Parathyroid adenoma (tissue), 2 donors: ENCODE results near the gene IL2RA.

Experiments
- H2AFZ ChIP-seq: fragments of 300-600 bp; sonication (generic); one replicate; pipeline ENCODE4 v1.7.0; 2017; ENCODE audit warnings: antibody characterized with exemption, mild to moderate bottlenecking
- H3K27ac ChIP-seq: fragments of 300-600 bp; sonication (generic); one replicate; pipeline ENCODE4 v1.7.0; 2017
- H3K27me3 ChIP-seq: fragments of 300-600 bp; sonication (generic); one replicate; pipeline ENCODE4 v1.7.0; 2017; ENCODE audit warnings: low read length; ENCODE audit not compliant: control insufficient read depth, insufficient read depth
- H3K36me3 ChIP-seq: fragments of 300-600 bp; sonication (generic); one replicate; pipeline ENCODE4 v1.7.0; 2017; ENCODE audit warnings: low read length; ENCODE audit not compliant: control insufficient read depth, insufficient read depth
- H3K4me1 ChIP-seq: fragments of 300-600 bp; sonication (generic); one replicate; pipeline ENCODE4 v1.7.0; 2017; ENCODE audit warnings: control low read depth
- H3K4me2 ChIP-seq: fragments of 300-600 bp; sonication (generic); one replicate; pipeline ENCODE4 v1.7.0; 2017; ENCODE audit warnings: low read length
- H3K4me3 ChIP-seq: fragments of 300-600 bp; sonication (generic); one replicate; pipeline ENCODE4 v1.7.0; 2017; ENCODE audit warnings: low read depth, low read length
- H3K79me2 ChIP-seq: fragments of 300-600 bp; sonication (generic); one replicate; pipeline ENCODE4 v1.7.0; 2017; ENCODE audit warnings: control low read depth
- H3K9ac ChIP-seq: fragments of 300-600 bp; sonication (generic); one replicate; pipeline ENCODE4 v1.7.0; 2017; ENCODE audit warnings: mild to moderate bottlenecking
- H3K9me3 ChIP-seq: fragments of 300-600 bp; sonication (generic); one replicate; pipeline ENCODE4 v1.7.0; 2017; ENCODE audit warnings: low read length; ENCODE audit not compliant: control insufficient read depth
- TF ChIP-seq, protein P1 (sequence below): fragments of 300-600 bp; sonication (generic); IDR thresholded peaks from one replicate; pipeline ENCODE4 v1.7.0; 2017; ENCODE audit warnings: antibody characterized with exemption, mild to moderate bottlenecking
- donor health status: primary hyperparathyroidism.

Gene IL2RA

DNA sequence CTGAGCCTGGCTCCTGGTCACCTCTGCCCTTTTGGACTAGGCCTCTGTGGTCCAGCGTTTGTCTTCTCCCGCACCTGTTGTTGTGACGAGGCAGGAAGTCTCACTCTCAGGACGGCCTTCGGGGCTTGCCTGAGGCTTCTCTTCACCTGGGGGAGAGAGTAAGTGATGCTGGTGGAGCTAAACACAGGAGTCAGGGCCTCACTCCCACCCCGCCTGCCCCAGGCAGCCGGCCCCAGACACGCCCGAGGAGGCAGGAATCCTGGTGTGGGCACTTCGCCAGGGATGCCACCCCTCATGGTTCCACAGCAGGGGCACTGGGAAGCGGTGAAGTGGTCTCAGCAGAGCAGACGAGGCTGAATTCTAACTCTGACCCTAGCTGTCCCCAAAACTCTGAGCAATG, 42.4 kb downstream of the IL2RA start:
- no peak overlapping the region for H2AFZ ChIP-seq
- TF ChIP-seq, protein P1, sequence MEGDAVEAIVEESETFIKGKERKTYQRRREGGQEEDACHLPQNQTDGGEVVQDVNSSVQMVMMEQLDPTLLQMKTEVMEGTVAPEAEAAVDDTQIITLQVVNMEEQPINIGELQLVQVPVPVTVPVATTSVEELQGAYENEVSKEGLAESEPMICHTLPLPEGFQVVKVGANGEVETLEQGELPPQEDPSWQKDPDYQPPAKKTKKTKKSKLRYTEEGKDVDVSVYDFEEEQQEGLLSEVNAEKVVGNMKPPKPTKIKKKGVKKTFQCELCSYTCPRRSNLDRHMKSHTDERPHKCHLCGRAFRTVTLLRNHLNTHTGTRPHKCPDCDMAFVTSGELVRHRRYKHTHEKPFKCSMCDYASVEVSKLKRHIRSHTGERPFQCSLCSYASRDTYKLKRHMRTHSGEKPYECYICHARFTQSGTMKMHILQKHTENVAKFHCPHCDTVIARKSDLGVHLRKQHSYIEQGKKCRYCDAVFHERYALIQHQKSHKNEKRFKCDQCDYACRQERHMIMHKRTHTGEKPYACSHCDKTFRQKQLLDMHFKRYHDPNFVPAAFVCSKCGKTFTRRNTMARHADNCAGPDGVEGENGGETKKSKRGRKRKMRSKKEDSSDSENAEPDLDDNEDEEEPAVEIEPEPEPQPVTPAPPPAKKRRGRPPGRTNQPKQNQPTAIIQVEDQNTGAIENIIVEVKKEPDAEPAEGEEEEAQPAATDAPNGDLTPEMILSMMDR: no peak
- no peaks in the 10 kb centered on the region for H3K9me3 ChIP-seq
- no peak overlapping the region for H3K4me3 ChIP-seq
- H3K4me2 ChIP-seq: no peak overlapping the region
- H3K9ac ChIP-seq: no peak overlapping the region
- H3K79me2 ChIP-seq: no peaks in the 10 kb centered on the region
- H3K27ac ChIP-seq: no peak overlapping the region
- H3K27me3 ChIP-seq: no peaks in the 10 kb centered on the region
- H3K36me3 ChIP-seq: no peaks in the 10 kb centered on the region
- H3K4me1 ChIP-seq: peaks cover 7% of the 10 kb centered on the region

GRCh38 chr10:6019010-6019782, 43.0 kb downstream of the IL2RA start:
- H3K9ac ChIP-seq: no peak overlapping the region
- no peak overlapping the region for H3K4me3 ChIP-seq
- H3K4me1 ChIP-seq: peaks cover 7% of the 10 kb centered on the region
- no peaks in the 10 kb centered on the region for H3K36me3 ChIP-seq
- TF ChIP-seq, protein P1: no peak
- no peak overlapping the region for H3K4me2 ChIP-seq
- no peak overlapping the region for H2AFZ ChIP-seq
- H3K27ac ChIP-seq: no peak overlapping the region
- no peaks in the 10 kb centered on the region for H3K9me3 ChIP-seq
- H3K79me2 ChIP-seq: no peaks in the 10 kb centered on the region
- H3K27me3 ChIP-seq: no peaks in the 10 kb centered on the region

DNA sequence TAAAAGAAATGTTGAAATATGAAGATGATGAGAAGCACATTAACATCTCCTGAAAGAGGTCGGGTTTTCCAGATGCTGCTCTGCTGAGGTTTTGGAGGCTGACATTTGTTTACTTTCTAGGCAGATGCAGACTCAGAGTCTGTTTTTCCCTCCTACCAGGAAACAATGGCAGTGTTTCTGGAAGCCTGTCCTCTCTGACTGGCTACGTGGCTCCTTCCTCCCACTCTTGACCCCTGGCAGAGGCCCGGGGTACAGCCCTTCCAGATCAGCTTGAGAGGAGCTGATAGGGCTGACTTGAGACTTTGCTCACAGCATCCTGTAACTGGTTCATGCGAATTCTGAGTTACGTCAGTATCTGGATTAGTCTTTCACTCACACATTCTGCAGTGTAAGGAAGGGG, 43.7 kb downstream of the IL2RA start:
- Histone ChIP-seq H3K9ac (no peak overlapping the region), H3K27ac (no peak overlapping the region), H3K4me3 (no peak overlapping the region)

GRCh38 chr10:6017781-6018354, 44.3 kb downstream of the IL2RA start:
- no peaks in the 10 kb centered on the region for H3K36me3 ChIP-seq
- no peaks in the 10 kb centered on the region for H3K27me3 ChIP-seq
- no peaks in the 10 kb centered on the region for H3K9me3 ChIP-seq
- H3K79me2 ChIP-seq: no peaks in the 10 kb centered on the region
- no peak overlapping the region for H3K4me3 ChIP-seq
- H3K4me1 ChIP-seq: peaks cover 6% of the 10 kb centered on the region
- H3K4me2 ChIP-seq: no peak overlapping the region
- TF ChIP-seq, protein P1: no peak
- H2AFZ ChIP-seq: no peak overlapping the region
- no peak overlapping the region for H3K9ac ChIP-seq
- H3K27ac ChIP-seq: no peak overlapping the region

More for the DNA sequence above, 43.7 kb downstream of the IL2RA start:
- Histone ChIP-seq H3K9me3 (no peaks in the 10 kb centered on the region), H3K79me2 (no peaks in the 10 kb centered on the region), H3K4me1 (peaks cover 7% of the 10 kb centered on the region), H2AFZ (no peak overlapping the region), H3K27me3 (no peaks in the 10 kb centered on the region), H3K4me2 (no peak overlapping the region), H3K36me3 (no peaks in the 10 kb centered on the region)
- TF ChIP-seq, protein P1: no peak
